GM12892 (cell line): ENCODE results near the gene ADARB2.

ENCODE experiments used
- DNase-seq: peaks from one replicate; pipeline ENCODE4 v3.0.0; 2011; ENCODE audit not compliant: insufficient read length
- FAIRE-seq: peaks from 2 replicates; lab custom pipeline; 2011; peaks lifted over from hg19 to GRCh38; lab: Jason Lieb, UNC
- POLR2A ChIP-seq: IDR thresholded peaks from 2 replicates; pipeline ENCODE4 v1.6.1; 2011; ENCODE audit warnings: low read depth, low read length, control low read depth
- POLR2AphosphoS5 ChIP-seq: IDR thresholded peaks from 2 replicates; pipeline ENCODE4 v1.6.1; 2011; ENCODE audit warnings: low read depth, low read length, control low read depth
- TAF1 ChIP-seq: IDR thresholded peaks from 2 replicates; pipeline ENCODE4 v1.6.1; 2011; ENCODE audit warnings: low read depth, mild to moderate bottlenecking, control low read depth, low read length, borderline replicate concordance

ADARB2 gene

DNA sequence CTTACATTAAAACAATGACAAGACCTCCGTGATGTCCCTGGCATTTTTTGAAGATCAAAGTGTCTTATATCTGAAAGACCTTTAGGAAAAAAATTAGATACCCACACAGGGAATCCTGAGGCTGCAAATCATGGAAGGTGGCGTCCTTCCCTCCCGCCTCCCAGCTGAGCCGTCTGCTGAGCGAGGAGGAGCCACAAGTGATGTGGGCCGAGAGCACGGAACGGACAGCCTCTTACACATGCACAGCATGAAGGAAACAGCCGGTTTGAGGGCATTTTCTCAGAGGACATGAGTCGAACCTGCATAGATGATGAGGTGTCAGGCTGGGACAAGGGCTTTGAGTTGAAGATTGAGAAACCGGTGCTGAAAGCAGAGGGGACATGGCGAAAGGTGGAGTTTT lies 163.3 kb downstream of the ADARB2 start:
- no peak for TF ChIP-seq POLR2AphosphoS5
- no peak for TF ChIP-seq TAF1
- TF ChIP-seq POLR2A = no peak
- no peak for FAIRE-seq

DNA sequence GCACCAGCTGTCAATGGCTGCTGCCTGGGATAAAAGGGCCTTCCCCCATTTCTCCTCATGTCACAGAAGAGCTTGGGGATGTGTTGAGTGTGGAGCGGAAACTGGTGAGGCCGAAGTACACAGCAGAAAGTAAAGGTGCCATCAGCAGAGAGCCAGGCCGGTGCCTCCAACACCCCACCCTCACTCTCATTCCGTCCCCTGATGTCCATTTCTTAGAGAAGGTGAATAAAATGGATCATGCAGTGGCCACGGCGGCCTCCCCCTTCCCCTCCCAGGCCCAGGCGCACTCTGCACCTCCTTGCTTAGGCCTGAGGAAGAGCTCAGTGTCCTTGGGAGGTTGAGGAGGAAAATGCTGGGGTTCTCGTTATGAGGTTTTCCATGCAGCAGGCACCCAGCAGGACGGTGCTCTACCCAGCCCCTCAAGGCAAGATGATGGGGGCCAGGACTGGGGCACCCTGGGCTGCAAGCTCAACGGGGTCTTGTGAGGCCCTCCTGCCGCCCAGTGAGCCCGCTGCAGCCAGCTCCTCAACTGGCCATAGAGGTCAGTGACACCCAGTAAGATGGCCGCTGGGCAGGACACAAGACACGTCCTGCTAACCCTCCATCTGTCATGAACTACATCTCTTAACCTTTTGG lies 163.9 kb downstream of the ADARB2 start:
- DNase-seq = no peak
- no peak for FAIRE-seq
- TF ChIP-seq POLR2AphosphoS5 (no peak), POLR2A (no peak), TAF1 (no peak)

More for the DNA sequence above, 163.3 kb downstream of the ADARB2 start:
- no peak for DNase-seq

DNA sequence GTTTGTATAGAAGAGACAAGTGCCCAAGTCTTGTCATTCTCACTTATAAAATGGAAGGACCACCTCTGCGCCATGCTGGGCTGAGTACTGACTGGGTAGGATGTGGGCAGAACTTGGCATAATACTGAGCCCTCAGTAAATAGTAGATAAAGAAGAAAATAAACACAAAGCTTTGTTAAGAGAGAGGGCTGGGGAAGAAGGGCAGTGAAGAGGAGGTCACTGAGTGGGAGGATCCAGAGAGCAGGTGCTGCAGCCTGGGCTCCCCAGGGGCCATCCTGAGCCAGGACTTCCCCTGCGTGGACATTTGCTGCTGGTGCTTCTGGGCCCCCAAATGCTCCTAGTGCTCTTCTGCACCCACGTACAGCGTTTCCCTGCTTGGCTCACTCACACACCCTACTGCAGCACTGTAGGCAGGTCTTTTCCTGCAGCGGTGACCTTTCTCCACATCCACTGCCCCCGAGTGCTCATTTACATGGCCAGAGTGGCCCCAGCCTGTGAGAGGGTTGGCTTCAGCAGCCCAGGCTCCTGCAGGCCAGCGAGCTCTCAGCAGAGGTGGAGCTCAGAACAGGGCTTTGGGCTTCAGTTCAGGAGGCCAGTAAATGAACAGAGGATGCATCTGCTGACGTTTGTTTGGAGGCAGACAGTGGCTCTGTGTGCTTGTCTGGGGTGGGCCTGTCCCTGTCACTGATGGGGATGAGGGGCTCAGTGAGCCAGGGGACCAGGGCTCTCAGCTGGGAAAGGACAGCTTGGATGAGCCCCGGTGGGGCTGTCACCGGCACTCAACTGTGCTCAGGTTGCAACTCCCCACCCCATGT lies 164.6 kb downstream of the ADARB2 start:
- TF ChIP-seq TAF1 (no peak), POLR2A (no peak), POLR2AphosphoS5 (no peak)
- FAIRE-seq = no peak
- no peak for DNase-seq

DNA sequence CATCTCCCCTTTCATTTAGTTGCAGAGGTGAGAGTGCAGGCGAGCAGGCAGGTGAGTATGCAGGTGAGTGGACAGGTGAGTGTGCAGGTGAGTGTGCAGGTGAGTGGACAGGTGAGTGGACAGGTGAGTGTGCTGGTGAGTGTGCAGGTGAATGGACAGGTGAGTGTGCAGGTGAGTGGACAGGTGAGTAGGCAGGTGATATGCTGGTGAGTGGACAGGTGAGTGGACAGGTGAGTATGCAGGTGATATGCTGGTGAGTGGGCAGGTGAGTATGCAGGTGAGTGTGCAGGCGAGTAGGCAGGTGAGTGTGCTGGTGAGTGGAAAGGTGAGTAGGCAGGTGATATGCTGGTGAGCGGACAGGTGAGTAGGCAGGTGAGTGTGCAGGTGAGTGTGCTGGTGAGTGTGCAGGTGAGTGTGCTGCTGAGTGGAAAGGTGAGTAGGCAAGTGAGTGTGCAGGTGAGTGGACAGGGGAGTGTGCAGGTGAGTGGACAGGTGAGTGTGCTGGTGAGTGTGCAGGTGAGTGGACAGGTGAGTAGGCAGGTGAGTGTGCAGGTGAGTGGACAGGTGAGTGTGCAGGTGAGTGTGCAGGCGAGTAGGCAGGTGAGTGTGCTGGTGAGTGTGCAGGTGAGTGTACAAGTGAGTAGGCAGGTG lies 165.6 kb downstream of the ADARB2 start:
- DNase-seq (no peak), FAIRE-seq (no peak)
- TF ChIP-seq POLR2AphosphoS5 (no peak), TAF1 (no peak), POLR2A (no peak)

DNA sequence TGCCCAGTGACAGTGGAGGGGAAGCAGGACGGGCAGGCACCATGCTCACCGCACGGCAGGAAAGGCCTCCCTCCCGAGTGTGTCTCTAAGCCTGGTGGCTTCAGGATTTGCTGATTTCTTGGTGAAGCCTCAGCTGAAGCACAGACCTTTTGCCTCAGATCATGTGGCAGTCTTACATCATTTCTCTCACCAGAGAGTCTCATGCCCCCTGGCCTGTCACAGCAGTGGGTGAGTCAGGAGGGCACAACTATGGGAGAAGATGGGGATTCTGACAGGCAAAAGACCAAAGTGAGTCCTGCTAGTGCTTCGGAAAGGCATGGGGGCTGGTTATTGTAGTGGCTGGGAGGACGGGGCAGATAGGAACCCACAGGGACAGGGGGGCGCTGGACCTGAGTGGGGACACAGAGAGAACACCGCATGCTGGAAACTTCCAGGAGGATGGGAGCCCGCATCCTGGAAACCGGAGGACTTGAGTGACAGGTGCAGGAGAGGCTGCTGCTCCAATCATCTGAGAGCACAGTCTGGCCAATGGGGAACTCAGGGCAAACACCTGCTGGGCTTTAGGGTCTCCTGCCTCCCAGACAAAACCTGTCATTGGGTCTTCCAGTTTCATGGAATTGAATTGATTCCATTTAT lies 166.8 kb downstream of the ADARB2 start:
- no peak for FAIRE-seq
- TF ChIP-seq POLR2AphosphoS5 (no peak), POLR2A (no peak), TAF1 (no peak)
- DNase-seq = no peak

DNA sequence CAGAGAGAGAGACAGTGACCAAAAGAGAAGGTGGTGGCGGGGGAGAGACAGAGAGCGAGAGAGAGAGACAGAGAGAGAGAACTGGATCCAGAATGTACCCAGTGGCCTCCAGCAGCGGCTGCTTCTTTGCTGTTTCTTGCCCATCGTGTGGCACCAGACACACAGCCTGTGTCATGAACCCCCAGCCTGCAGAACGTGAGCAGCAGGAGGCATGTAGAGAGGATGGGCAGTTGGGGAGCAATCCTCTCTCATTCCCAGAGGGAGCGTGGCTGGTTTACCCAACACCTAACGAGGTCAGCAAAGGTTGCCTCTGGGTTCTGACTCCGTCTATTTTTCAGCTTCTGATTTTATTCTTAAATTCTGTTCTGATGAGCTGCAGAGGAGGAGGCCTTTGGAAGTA lies 168.1 kb downstream of the ADARB2 start:
- no peak for DNase-seq
- no peak for FAIRE-seq

DNA sequence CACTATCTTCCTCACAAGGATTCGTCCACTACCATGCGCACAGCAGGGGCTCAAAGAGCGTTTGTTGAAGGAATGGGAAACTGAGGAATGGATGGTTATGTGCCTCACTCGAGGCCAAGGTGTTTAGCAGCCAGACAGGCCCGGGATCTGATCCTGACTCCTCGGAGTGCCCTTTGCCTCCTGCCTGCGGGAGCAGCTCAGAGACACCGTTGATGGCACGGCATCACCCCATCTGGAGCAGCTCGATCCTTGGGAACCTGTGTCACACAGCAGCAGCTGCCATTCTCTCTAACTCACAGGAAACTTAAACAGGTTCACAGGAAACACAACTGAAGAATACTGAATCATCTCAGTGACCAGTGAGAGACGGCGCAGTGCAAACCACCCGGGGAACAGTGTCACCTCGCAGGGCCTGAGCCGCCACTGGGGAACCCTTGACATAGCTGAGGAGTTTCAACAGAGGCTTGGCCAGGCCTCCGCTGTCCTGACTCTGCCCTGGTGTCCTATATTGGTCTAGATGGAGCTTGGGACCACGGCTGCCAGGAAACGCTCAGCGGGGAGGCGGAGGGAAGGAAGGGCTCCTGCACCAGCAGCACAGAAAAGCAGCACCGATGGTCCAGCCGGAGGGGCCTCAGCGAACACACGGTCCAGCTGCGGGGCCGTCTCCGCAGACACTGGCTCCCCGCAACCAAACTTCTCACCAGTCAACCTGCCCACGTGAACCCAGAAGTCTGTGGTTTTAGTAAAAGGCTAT lies 169.4 kb downstream of the ADARB2 start:
- no peak for DNase-seq
- FAIRE-seq = no peak

More for the DNA sequence above, 168.1 kb downstream of the ADARB2 start:
- TF ChIP-seq TAF1 (no peak), POLR2A (no peak), POLR2AphosphoS5 (no peak)

DNA sequence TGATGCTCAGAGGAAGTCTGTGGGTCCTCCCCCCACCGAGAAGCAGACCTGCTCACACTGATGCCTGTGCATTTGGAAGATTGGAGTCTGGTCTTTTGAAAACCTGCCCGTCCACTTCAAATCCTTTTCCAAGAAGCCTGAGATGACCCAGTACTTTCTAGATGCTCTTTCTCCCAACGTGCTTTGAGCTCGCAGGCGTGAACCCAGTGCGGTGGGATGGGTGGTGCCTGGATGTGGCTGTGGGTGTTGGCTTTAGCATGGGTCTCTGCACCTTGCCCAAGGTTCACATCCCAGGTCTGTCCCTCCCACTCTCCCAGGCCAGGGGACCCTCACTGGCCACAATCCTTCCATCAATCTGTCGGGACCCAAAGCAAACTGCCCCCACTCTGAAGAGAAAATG lies 170.2 kb downstream of the ADARB2 start:
- no peak for TF ChIP-seq POLR2A
- no peak for TF ChIP-seq POLR2AphosphoS5
- TF ChIP-seq TAF1 = no peak
- FAIRE-seq (no peak), DNase-seq (no peak)

More for the DNA sequence above, 169.4 kb downstream of the ADARB2 start:
- TF ChIP-seq TAF1 (no peak), POLR2A (no peak), POLR2AphosphoS5 (no peak)

DNA sequence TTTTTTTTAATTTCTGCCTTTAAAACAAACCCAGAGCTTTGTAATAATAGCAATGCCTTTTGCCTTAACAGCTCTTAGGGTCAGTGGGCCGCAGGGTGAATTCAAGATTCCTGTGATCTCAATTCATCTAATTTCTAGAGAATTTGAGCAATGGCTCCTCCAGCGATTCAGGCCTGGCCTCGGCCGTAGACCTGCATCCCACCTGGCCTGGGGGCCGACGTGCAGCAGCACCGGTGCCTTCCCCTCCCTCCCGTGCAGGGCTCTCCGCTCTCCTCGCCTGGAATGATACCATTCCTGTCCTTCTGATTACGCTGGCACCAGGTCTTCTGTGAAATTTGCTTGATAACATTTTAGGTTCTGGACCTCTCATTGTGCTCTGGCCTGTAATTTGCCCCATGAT lies 172.5 kb downstream of the ADARB2 start:
- TF ChIP-seq POLR2AphosphoS5 (no peak), TAF1 (no peak), POLR2A (no peak)
- DNase-seq = no peak
- FAIRE-seq = no peak

DNA sequence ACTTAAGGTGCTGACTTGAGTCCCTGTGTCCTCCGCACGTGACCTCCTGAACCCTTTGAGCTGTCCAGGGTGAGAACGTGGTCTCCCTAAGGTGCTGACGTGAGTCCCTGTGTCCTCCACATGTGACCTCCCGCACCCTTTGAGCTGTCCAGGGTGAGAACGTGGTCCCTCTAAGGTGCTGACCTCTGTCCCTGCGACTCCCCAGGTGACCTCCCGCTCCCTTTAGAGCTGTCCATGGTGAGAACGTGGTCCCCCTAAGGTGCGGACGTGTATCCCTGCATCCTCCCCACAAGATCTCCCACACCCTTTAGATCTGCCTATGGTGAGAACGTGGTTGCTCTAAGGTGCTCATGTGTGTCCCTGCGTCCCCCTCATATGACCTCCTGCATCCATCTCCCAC lies 174.3 kb downstream of the ADARB2 start:
- FAIRE-seq (no peak), DNase-seq (no peak)
- no peak for TF ChIP-seq POLR2A
- no peak for TF ChIP-seq POLR2AphosphoS5
- TF ChIP-seq TAF1 = no peak
